ENCODE results near the gene GDNF.
A peak's percentile ranks its signal among the peaks of the same experiment; 100 is the strongest.
"Not testable (repeated sequence)": the region's sequence is repeated elsewhere in the genome, so short reads cannot be mapped to it uniquely, and the experiment has no call there.

GDNF gene, protein sequence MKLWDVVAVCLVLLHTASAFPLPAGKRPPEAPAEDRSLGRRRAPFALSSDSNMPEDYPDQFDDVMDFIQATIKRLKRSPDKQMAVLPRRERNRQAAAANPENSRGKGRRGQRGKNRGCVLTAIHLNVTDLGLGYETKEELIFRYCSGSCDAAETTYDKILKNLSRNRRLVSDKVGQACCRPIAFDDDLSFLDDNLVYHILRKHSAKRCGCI

DNA sequence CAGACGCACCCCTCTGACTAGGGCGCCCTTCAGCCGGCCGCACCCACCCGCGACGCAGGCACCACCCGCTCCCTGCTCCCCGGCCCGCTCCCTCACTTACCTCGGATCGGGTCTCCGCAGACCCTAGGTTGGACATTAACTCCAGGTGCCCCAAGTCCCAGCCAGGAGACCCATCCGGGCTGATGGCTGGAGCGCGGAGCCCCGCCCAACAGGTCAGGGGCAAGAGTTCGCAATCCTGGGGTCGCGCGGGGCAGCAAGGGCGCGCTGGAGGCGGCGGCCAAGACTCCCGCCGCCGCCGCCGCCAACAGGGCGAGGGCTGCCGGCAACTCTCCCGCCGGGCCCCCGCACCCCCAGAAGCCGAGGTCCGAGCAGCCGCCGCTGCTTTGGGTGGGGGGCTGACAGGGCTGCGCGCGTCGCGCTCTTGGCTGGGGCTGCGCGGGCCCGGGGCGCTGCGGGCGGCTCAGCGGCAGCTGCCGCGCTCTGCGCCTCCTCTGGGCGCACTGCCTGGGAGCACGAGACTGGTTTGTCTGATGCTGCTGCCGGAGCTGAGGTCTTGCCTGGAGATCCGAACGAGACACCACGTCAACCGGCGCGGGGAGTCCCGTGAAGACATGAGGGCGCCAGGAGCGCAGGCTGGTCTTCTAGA lies at the start of gene GDNF:
Gene GDNF, minus strand, starts transcription at position 635 of the 646 bp plus-strand sequence. CDS start 5,245 bp downstream, outside the sequence.
- DNase-seq (ENCODE audit: low read depth, low spot score) = no peak
- H3K27ac ChIP-seq = no peak within 1 kb of the TSS

GRCh38 chr5:37888476-37888875 lies 48.6 kb upstream of the GDNF start:
- peak overlapping the region; percentile 55 for H3K27ac ChIP-seq
- peak; percentile 72 for DNase-seq (ENCODE audit: low read depth, low spot score)

- DNase-seq (ENCODE audit: low read depth, low spot score) = no peak
- H3K27ac ChIP-seq = no peak overlapping the region
Observed at GRCh38 chr5:37886242-37886905, 46.5 kb upstream of the GDNF start.

- DNase-seq (ENCODE audit: low read depth, low spot score) = no peak
- no peak overlapping the region for H3K27ac ChIP-seq
Observed at GRCh38 chr5:37882636-37883035, 42.8 kb upstream of the GDNF start.

GRCh38 chr5:37881359-37881758 lies 41.5 kb upstream of the GDNF start:
- H3K27ac ChIP-seq = no peak overlapping the region
- DNase-seq (ENCODE audit: low read depth, low spot score) = no peak

- DNase-seq (ENCODE audit: low read depth, low spot score) = no peak
- no peak overlapping the region for H3K27ac ChIP-seq
Observed at GRCh38 chr5:37876943-37877342, 37.1 kb upstream of the GDNF start.

GRCh38 chr5:37876245-37876644 lies 36.4 kb upstream of the GDNF start:
- DNase-seq (ENCODE audit: low read depth, low spot score) = no peak
- no peak overlapping the region for H3K27ac ChIP-seq

GRCh38 chr5:37875051-37875787 lies 35.4 kb upstream of the GDNF start:
- peak overlapping the region; percentile 7 for H3K27ac ChIP-seq
- peak; percentile 51 for DNase-seq (ENCODE audit: low read depth, low spot score)

DNA sequence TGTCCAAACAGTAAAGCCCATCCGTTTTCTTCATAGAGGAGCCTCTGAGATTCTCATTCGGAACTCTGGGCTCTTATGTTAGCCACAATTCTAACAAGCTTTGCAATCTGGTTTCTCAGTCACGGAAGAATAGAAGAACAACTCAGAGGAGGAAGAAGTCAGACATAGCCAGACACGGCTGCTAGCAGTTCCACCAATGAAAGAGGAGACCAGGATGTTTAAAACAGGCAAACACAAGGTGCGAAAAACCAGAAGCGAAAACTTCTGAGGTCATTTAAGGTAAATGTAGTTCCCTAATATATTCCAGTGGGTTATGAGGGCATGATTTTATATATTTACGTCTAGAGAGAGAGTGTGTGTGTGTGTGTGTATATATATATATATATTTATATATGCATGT lies 34.1 kb upstream of the GDNF start:
- DNase-seq (ENCODE audit: low read depth, low spot score) = no peak
- no peak overlapping the region for H3K27ac ChIP-seq

- no peak for DNase-seq (ENCODE audit: low read depth, low spot score)
- H3K27ac ChIP-seq = no peak overlapping the region
Observed at GRCh38 chr5:37871023-37871815, 31.4 kb upstream of the GDNF start.

DNA sequence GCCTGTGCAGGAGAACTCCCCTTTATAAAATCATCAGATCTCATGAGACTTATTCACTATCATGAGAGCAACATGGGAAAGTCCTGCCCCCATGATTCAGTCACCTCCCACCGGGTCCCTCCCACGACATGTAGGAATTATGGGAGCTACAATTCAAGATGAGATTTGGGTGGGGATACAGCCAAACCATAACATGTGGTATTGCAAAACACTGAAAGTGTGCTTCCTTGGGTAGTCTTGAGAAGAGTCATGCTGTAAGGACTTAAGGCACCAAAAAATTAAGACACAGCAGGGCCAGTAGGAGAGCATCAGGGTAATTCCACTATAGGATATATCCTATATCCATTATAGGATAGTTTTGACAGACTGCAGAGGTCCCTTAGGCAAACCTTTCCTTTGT lies 29.4 kb upstream of the GDNF start:
- DNase-seq (ENCODE audit: low read depth, low spot score) = no peak
- no peak overlapping the region for H3K27ac ChIP-seq

DNA sequence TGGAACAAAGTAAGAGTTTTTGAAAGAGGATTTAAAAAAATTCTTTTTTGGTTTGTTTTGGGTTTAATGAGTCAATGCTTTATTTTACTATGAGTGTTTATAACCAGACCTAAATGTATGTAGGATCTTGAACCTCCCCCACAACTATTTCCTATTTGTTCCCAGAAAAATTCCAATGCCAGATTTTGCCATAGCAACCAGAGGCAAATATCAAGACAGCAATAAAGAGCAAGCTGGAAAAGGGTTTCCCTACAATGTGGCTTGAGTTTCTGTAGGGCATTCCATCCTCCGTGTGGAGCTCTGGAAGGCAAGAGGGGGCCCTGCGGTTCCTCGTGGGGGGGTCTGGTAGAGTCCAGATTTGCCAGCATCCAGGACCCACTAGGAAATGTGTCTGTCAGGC lies 27.8 kb upstream of the GDNF start:
- DNase-seq (ENCODE audit: low read depth, low spot score) = no peak
- H3K27ac ChIP-seq = no peak overlapping the region

GRCh38 chr5:37862907-37863306 lies 23.1 kb upstream of the GDNF start:
- not testable (repeated sequence) for DNase-seq (ENCODE audit: low read depth, low spot score); H3K27ac ChIP-seq

GRCh38 chr5:37860206-37860605 lies 20.4 kb upstream of the GDNF start:
- H3K27ac ChIP-seq = no peak overlapping the region
- no peak for DNase-seq (ENCODE audit: low read depth, low spot score)

DNA sequence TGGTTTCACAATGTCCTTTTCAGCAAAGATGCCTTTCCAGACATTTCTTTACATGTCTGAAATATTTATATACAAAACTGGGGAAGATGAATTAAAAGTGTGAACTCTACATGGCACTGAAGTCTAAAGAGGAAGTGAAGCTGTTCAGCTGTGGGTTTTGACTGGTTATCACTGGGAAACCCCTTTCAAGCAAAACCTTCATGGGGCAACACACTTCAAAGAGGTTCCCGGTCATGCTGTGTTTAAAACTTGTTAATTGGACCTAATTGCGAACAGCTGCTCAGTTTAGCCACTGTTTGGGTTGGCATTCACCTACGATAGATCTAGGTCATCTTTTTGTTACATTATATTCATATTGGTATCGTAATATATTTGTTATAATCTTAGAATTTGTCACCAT lies 20.0 kb upstream of the GDNF start:
- DNase-seq (ENCODE audit: low read depth, low spot score) = no peak
- H3K27ac ChIP-seq = no peak overlapping the region

- no peak for DNase-seq (ENCODE audit: low read depth, low spot score)
- no peak overlapping the region for H3K27ac ChIP-seq
Observed at GRCh38 chr5:37858250-37858649, 18.4 kb upstream of the GDNF start.

- H3K27ac ChIP-seq = no peak overlapping the region
- DNase-seq (ENCODE audit: low read depth, low spot score) = no peak
Observed at GRCh38 chr5:37857696-37858095, 17.9 kb upstream of the GDNF start.

- DNase-seq (ENCODE audit: low read depth, low spot score) = no peak
- H3K27ac ChIP-seq = no peak overlapping the region
Observed at GRCh38 chr5:37855438-37855837, 15.6 kb upstream of the GDNF start.

DNA sequence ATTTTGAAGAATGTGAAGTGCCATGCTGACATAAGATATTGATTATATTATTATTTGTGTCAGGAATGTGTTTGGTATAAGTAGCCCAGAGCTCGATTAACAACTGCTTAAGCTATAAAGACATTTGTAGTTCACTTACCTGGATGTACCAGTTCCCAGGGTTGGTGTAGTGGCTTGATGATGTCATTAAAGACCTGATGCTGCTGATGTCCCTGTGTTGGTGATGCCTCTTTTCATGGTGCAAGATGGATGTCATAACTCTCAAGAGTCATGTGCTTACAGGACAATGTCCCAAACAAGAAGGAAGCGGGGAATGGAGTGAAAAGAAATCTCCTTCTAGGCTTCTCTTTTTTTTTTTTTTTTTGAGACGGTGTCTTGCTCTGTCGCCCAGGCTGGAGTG lies 11.5 kb upstream of the GDNF start:
- DNase-seq (ENCODE audit: low read depth, low spot score) = no peak
- H3K27ac ChIP-seq = no peak overlapping the region

GRCh38 chr5:37850226-37850865 lies 10.5 kb upstream of the GDNF start:
- H3K27ac ChIP-seq = no peak overlapping the region
- no peak for DNase-seq (ENCODE audit: low read depth, low spot score)

Measured in epithelial cell of prostate (primary cell).